OCI-LY3 (cell line): ENCODE measurements around the gene CROCC.

ENCODE experiments used
- EZH2phosphoT487 ChIP-seq: fragments of 200-600 bp; shearing (Covaris generic); IDR thresholded peaks from 2 replicates; pipeline ENCODE4 v1.6.1; 2018; ENCODE audit warnings: antibody characterized with exemption, mixed run types, low read depth
- TF ChIP-seq, protein P1 (sequence below): fragments of 200-600, 300-600 bp; sonication (generic); IDR thresholded peaks from 2 replicates; pipeline ENCODE4 v1.5.1; 2014; ENCODE audit warnings: antibody characterized with exemption, low read length, low read depth

DNA sequence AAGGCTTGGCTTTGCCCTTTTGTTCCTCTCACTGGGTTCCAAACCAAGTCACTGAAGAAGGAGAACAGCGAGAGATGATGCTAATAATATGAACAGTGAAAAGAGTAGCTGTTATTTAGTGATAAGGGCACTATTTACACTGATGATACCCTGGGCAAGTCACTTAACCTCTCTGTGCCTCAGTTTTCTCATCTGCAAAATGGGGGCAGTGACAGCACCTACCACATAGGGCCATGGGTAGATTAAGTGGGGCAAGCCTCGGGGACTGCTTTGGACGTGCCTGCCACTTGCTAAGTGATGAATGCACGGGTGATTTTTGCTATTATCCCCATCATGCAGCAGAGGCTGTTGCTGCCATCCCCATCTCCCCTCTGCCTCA, 80.8 kb downstream of the CROCC start:
- TF ChIP-seq, protein P1, sequence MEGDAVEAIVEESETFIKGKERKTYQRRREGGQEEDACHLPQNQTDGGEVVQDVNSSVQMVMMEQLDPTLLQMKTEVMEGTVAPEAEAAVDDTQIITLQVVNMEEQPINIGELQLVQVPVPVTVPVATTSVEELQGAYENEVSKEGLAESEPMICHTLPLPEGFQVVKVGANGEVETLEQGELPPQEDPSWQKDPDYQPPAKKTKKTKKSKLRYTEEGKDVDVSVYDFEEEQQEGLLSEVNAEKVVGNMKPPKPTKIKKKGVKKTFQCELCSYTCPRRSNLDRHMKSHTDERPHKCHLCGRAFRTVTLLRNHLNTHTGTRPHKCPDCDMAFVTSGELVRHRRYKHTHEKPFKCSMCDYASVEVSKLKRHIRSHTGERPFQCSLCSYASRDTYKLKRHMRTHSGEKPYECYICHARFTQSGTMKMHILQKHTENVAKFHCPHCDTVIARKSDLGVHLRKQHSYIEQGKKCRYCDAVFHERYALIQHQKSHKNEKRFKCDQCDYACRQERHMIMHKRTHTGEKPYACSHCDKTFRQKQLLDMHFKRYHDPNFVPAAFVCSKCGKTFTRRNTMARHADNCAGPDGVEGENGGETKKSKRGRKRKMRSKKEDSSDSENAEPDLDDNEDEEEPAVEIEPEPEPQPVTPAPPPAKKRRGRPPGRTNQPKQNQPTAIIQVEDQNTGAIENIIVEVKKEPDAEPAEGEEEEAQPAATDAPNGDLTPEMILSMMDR: no peak
- no peak for TF ChIP-seq EZH2phosphoT487
